Kidney (tissue), 14 donors: ENCODE results near the gene PPP2R2C. TPM values are rescaled to one million over a fixed set of nuclear protein-coding genes. Genes with fewer than 3 reads are reported as not detected.

Experiments
- DNase-seq, 5 donors: peaks; one replicate each; pipeline ENCODE4 v3.0.0-alpha.2; 2013 to 2020
- FAIRE-seq: peaks from 2 replicates; lab custom pipeline; 2012; peaks lifted over from hg19 to GRCh38; lab: Jason Lieb, UNC
- H3K27ac ChIP-seq, 2 donors: one replicate each; pipeline ENCODE4 v1.7.0; 2013; ENCODE audit warnings: low read depth in 2 of 2, low read length in 2 of 2, inconsistent platforms in 1 of 2
- H3K27me3 ChIP-seq: one replicate; pipeline ENCODE4 v1.7.1; 2013; ENCODE audit warnings: low read length, inconsistent platforms; ENCODE audit not compliant: control insufficient read depth, insufficient read depth
- H3K36me3 ChIP-seq, 3 donors: one replicate each; pipeline versions ENCODE4 v1.7.0 to v1.7.1; 2013; ENCODE audit warnings: low read length in 3 of 3, control low read depth in 1 of 3, inconsistent platforms in 1 of 3; ENCODE audit not compliant: insufficient read depth in 3 of 3, control insufficient read depth in 2 of 3
- H3K4me1 ChIP-seq, 3 donors: one replicate each; pipeline versions ENCODE4 v1.7.0 to v1.7.1; 2013; ENCODE audit warnings: low read length in 3 of 3, inconsistent platforms in 1 of 3, low read depth in 1 of 3; ENCODE audit not compliant: control insufficient read depth in 2 of 3, insufficient read depth in 2 of 3
- H3K4me3 ChIP-seq, 3 donors: one replicate each; pipeline versions ENCODE4 v1.7.0 to v1.8.1; 2013; ENCODE audit warnings: low read length in 3 of 3, control low read depth in 1 of 3, inconsistent platforms in 1 of 3
- H3K9ac ChIP-seq, 3 donors: one replicate each; pipeline versions ENCODE4 v1.7.0 to v1.7.1; 2013; ENCODE audit warnings: low read length in 3 of 3, control low read depth in 1 of 3, inconsistent platforms in 1 of 3
- H3K9me3 ChIP-seq, 3 donors: one replicate each; pipeline versions ENCODE4 v1.7.0 to v1.7.1; 2013; ENCODE audit warnings: low read length in 3 of 3, control low read depth in 1 of 3, inconsistent platforms in 1 of 3; ENCODE audit not compliant: control insufficient read depth in 2 of 3, insufficient read depth in 1 of 3
- CTCF ChIP-seq: IDR thresholded peaks from 3 replicates; pipeline ENCODE4 v1.5.1; 2012; ENCODE audit warnings: mild to moderate bottlenecking, moderate library complexity, borderline replicate concordance; ENCODE audit not compliant: insufficient read depth; ENCODE audit errors: extremely low read depth
- intact Hi-C: fragments of 100-400 bp; cut with DNase I; formaldehyde crosslinking; loops from one replicate; pipeline ENCODE4 v1.11.1; 2022
- polyA plus RNA-seq: library from polyadenylated mRNA; stranded (reverse); fragments of 350-450 nt; fragmentation: Illumina TruSeq; extraction: RNeasy Lipid Tissue Mini Kit (QIAGEN cat#74804); gene quantifications from one replicate; pipeline ENCODE4 v1.2.3, GENCODE V29; 2014; ENCODE audit warnings: low read depth, low replicate concordance; ENCODE audit not compliant: insufficient read depth
- total RNA-seq: library from RNA; stranded (reverse); fragmentation: NEBNext Ultra II Directional; extraction: Animal tissue kit (Norgen Biotek cat#: 25700); gene quantifications from one replicate; pipeline ENCODE4 v1.2.1, GENCODE V29; 2021
- donor health status: control.
- donor health status: control.
- donor health status: control.
- donor health status: control.
- donor health status: control.
- donor health status: DM: yes; HTN: yes; CAD: no.
- donor health status: Normal renal cell carcinoma (clear cell type).

PPP2R2C gene
- total and polyA plus RNA-seq, 2 donors from 2014 or later, result 0.39 to 0.82 TPM

DNA sequence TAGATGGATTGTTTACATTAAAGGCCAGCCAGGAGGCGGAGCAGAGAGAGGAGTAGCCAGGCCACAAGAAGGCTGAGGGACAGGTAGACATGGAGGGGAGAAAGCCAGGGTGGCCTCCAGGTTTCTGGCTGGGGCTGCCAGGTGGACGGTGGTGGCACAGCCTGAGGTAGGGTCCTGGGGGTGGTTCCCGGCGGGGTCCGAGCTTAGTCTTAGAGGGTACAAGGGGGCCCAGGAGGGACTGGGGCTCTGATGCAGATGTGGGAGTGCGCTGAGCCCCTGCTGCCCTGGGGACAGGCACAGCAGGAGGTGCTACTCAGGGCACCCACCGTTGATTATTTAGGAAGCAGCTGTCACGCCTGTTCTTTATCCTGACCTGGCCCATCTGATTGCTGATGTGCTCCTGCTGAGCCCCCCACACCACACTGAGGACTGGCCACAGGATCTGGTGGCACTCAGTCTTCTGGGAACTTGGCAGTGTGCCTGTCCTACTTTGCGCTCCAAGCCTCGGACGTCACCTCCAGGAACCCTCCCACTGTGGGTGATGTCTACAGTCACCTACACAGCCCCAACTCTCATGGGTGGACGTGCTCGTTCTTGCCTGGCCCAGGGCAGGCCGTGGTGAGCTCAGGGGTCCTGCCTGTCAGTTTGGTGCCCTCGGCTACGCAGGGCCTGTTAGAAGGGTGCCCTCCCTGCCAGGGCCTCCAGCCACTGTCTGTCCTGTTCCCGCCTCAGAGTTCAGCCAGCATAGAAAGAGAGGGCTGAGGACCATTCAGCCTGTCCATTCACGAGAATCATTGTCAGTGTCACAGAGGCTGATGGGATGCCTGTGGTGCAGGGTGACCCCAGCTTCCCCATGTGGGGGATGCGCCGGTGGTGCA is 190.7 kb downstream of the PPP2R2C start:
- Histone ChIP-seq H3K4me3 (no peak overlapping the region), H3K36me3 (peaks cover 0 to 6% (median under 1%) of the 10 kb centered on the region in 3 donors), H3K9me3 (no peaks in the 10 kb centered on the region), H3K27ac (no peak overlapping the region), H3K4me1 (peaks cover 0 to 13% (median 0%) of the 10 kb centered on the region in 3 donors), H3K27me3 (no peaks in the 10 kb centered on the region), H3K9ac (no peak overlapping the region)
- intact Hi-C loops, result no loop called here
- no peak for FAIRE-seq
- DNase-seq, result peak in 1 of 5 donors; percentile 65
- no peak for TF ChIP-seq CTCF

- intact Hi-C loops, result no loop called here
- H3K27ac ChIP-seq, result no peak overlapping the region
- DNase-seq (no peak), FAIRE-seq (no peak)
- no peak for TF ChIP-seq CTCF
- H3K9ac ChIP-seq, result no peak overlapping the region
- H3K4me3 ChIP-seq, result no peak overlapping the region
- H3K27me3 ChIP-seq, result no peaks in the 10 kb centered on the region
- H3K36me3 ChIP-seq, result no peaks in the 10 kb centered on the region
- no peaks in the 10 kb centered on the region for H3K9me3 ChIP-seq
- H3K4me1 ChIP-seq, result peaks cover 0 to 13% (median 0%) of the 10 kb centered on the region in 3 donors
Measured at GRCh38 chr4:6280365-6280996, 191.9 kb downstream of the PPP2R2C start.

- FAIRE-seq, result no peak
Measured at GRCh38 chr4:6279582-6280289, 192.7 kb downstream of the PPP2R2C start.

More at GRCh38 chr4:6279582-6280289, 192.7 kb downstream of the PPP2R2C start:
- Histone ChIP-seq H3K9me3 (no peaks in the 10 kb centered on the region), H3K36me3 (no peaks in the 10 kb centered on the region), H3K27me3 (no peaks in the 10 kb centered on the region), H3K27ac (no peak overlapping the region), H3K4me3 (no peak overlapping the region), H3K9ac (no peak overlapping the region), H3K4me1 (peaks cover 0 to 13% (median 0%) of the 10 kb centered on the region in 3 donors)
- no peak for DNase-seq
- no peak for TF ChIP-seq CTCF
- intact Hi-C loops, result no loop called here
